ENCODE measurements around the gene TMCC2.

TMCC2 gene

DNA sequence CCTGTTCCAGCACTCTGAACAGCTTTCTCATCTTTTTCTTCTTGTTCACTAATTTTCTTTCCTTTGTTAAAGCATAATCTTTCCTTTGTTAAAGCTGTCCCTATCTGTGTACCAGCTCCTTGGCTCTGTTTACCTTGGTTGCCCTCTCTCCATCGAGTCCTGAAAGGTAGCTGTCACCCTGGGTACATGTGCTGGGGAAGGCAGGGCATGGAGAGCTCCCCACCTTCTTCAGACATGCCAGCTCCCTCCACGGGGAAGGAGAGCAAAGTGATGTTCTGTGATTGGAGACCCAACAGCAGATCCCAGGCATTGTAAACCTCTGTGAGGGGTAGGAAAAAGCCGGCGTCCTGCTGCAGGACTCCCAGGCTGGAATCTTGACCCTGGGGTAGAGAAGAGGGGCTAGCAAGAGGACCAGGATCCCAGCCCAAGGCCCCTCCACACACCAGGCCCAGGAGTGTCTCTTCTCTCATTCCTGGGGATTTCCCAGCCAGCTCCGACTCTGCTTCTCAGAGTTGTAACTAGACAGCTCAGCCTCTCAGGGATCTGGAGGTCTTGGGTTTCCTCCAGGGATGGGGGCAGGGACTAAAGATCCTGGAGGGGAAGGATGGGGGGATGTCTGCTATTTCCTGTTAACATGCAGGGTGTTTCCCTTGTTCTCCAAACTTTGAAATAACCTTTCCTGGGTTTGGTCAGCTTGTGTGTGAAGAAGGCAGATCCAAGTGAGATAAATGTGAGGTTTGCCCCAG is 34.4 kb downstream of the TMCC2 start:
- DNase-seq (ENCODE audit: low read depth in 1 of 2, low spot score in 1 of 2): no peak
- no peak for TF ChIP-seq JUND (IDR thresholded peaks at IDR 0.05; ENCODE audit: low read depth)
- in situ Hi-C loops (cut with HindIII; ENCODE audit: low pct_unique_long_range_greater_than_20kb, low sequenced_read_pairs): no loop called here

DNA sequence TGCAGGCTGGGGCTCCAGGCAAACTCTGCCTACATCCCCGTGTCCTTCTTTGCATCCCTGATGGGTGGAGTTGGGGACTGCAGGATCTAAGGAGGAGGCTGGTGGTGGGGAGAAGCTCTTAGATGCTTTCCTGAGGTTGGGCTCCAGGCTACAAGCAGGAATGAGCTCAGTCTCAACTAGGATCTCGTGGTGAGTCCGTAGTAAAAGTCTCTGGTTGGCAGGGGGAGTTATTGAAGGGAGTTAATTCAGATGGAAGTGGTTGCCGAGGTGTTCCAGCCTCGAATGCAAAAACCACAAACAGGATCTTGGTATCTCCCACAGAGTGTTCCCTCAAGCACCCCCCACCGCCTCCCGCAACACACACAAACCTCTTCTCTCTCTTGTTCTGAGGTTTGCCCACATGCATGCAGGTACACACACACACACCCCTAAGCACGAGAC is 35.0 kb downstream of the TMCC2 start:
- no peak for DNase-seq (ENCODE audit: low read depth in 1 of 2, low spot score in 1 of 2)
- TF ChIP-seq JUND (IDR thresholded peaks at IDR 0.05; ENCODE audit: low read depth): no peak
- in situ Hi-C loops (cut with HindIII; ENCODE audit: low pct_unique_long_range_greater_than_20kb, low sequenced_read_pairs): no loop called here

DNA sequence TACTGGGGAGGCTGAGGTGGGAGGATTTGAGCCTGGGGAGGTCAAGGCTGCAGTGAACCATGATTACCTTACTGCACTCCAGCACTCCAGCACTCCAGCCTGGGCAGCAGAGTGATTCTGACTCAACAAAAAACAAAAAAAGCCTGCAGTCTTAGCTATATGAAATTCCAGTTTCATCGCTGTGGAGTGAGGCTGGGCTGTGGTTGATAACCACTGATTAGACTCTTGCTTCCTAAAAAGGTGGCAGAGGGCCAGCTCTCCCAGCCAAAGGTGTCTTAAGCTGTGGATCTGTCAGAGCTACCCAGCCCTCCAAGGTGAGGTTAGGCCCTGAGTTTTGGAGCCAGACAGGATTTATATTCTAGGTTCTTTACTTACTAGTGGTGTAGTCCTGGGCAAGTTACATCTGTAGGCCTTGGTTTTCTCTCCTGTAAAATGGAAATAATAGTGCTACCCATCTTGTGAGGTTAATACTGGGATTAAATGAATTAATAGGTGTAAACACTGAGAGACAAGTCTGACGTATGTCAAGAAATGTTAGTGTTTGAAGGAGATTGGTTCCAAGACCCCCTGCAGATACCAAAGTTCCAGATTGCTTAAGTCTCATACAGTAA is 35.9 kb downstream of the TMCC2 start:
- no peak for DNase-seq (ENCODE audit: low read depth in 1 of 2, low spot score in 1 of 2)
- in situ Hi-C loops (cut with HindIII; ENCODE audit: low pct_unique_long_range_greater_than_20kb, low sequenced_read_pairs): no loop called here
- no peak for TF ChIP-seq JUND (IDR thresholded peaks at IDR 0.05; ENCODE audit: low read depth)

DNA sequence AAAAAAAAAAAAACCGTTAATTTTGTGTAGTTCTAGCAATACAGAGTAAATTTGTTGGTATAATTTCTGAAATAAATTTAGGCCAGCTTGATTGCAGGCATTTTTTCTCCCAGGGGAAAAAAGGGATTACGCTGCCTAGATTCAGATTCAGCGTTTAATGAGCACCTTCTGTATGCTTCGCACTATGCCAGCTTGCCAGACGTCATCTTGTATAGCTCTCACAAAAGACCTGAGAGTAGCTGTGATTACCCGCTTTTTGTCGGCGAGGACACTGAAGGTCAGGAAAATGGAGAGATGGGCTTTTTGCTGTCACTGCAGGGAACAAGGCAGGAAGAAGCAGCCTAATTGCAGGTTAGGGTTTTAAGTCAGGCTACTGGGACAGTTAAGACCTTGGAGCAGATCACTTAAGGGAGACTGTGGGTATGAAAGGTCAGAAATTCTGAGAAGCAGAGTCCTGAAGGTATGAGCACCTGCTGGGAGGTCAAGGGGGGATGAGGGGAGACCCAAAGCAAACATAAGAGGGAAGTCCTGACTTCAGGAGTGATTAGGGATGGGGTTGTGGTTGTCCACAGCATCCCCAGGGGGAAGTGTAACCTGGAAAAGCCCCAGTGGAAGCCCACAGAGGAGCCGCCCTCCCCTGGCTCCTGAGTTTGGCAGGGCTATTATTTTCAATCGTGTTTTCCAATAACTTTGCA is 39.0 kb downstream of the TMCC2 start:
- DNase-seq (ENCODE audit: low read depth in 1 of 2, low spot score in 1 of 2): no peak
- TF ChIP-seq JUND (IDR thresholded peaks at IDR 0.05; ENCODE audit: low read depth): no peak
- in situ Hi-C loops (cut with HindIII; ENCODE audit: low pct_unique_long_range_greater_than_20kb, low sequenced_read_pairs): no loop called here

DNA sequence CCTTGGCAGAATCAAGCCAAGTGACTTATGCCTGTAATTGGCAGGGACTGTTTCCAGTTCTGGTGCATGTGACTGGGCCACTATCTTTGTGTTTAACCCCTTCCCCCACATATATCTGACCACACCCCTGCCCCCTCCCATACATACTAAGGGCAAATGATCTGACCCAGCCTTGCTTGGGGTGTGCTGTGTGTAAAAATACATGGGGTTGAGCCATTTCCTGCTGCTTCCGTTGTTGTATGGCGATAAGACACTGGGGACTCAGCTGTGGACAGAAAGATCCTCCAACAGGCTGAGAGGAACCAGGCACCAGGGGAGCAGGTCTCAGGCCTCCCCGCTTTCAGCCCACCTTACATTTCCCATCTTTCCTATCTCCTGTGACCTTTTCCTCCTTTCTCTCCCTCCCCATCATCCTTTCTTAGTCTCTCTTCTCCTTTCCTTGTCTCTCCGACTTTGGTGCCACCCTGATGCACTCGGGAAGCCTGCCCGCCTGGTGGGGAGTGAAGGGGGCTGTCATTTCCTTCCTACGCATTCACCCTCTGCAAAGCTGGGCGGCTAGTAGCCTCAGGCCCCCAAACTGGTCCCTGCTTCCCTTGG is 39.7 kb downstream of the TMCC2 start:
- no peak for DNase-seq (ENCODE audit: low read depth in 1 of 2, low spot score in 1 of 2)
- in situ Hi-C loops (cut with HindIII; ENCODE audit: low pct_unique_long_range_greater_than_20kb, low sequenced_read_pairs): no loop called here
- TF ChIP-seq JUND (IDR thresholded peaks at IDR 0.05; ENCODE audit: low read depth): no peak

DNA sequence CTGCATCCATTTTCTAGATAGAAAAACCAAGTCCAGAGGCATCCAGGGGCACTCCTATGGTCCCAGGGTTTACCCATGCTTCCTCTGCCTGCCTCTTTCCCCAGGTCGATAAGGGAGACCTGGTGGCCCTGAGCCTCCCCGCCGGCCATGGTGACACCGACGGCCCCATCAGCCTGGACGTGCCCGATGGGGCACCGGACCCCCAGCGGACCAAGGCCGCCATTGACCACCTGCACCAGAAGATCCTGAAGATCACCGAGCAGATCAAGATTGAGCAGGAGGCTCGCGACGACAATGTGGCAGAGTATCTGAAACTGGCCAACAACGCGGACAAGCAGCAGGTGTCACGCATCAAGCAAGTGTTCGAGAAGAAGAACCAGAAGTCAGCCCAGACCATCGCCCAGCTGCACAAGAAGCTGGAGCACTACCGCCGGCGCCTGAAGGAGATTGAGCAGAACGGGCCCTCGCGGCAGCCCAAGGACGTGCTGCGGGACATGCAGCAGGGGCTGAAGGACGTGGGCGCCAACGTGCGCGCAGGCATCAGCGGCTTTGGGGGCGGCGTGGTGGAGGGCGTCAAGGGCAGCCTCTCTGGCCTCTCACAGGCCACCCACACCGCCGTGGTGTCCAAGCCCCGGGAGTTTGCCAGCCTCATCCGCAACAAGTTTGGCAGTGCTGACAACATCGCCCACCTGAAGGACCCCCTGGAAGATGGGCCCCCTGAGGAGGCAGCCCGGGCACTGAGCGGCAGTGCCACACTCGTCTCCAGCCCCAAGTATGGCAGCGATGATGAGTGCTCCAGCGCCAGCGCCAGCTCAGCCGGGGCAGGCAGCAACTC is 41.3 kb downstream of the TMCC2 start:
- in situ Hi-C loops (cut with HindIII; ENCODE audit: low pct_unique_long_range_greater_than_20kb, low sequenced_read_pairs): no loop called here
- no peak for TF ChIP-seq JUND (IDR thresholded peaks at IDR 0.05; ENCODE audit: low read depth)

DNA sequence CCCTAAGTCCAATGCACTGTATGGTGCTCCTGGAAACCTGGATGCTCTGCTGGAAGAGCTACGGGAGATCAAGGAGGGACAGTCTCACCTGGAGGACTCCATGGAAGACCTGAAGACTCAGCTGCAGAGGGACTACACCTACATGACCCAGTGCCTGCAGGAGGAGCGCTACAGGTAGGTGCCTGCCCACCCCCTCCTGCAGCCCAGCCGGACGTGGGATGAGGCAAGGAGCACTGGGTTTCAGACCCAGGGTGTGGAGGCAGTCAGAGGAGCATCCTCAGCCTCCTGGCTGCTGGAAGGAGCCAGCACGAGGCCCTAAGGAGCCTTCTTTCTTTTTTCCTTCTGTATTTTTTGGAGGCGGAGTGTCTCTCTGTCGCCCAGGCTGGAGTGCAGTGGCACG is 42.0 kb downstream of the TMCC2 start:
- TF ChIP-seq JUND (IDR thresholded peaks at IDR 0.05; ENCODE audit: low read depth): no peak
- DNase-seq (ENCODE audit: low read depth in 1 of 2, low spot score in 1 of 2): no peak
- in situ Hi-C loops (cut with HindIII; ENCODE audit: low pct_unique_long_range_greater_than_20kb, low sequenced_read_pairs): no loop called here

More for the DNA sequence above, 41.3 kb downstream of the TMCC2 start:
- DNase-seq (ENCODE audit: low read depth in 1 of 2, low spot score in 1 of 2): no peak

DNA sequence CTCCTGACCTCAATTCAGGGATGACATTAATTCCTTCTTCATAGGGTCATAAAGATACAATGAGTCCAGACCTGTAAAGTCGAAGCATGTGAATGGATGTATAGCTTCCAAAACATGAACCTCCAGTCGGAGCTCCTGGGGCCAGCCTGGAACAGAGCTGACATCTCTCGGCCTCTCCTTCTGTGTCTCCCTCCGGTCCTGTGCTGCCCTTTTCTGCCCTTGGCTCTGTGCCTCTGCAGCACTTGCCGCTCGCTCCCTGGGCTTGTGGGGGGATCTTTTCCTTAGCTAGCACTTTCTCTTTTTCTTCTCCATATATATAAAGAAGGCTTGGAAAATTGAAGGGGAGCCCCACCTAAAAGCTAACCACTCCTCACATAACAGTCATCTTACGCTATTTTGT is 42.5 kb downstream of the TMCC2 start:
- DNase-seq (ENCODE audit: low read depth in 1 of 2, low spot score in 1 of 2): no peak
- TF ChIP-seq JUND (IDR thresholded peaks at IDR 0.05; ENCODE audit: low read depth): no peak
- in situ Hi-C loops (cut with HindIII; ENCODE audit: low pct_unique_long_range_greater_than_20kb, low sequenced_read_pairs): no loop called here

DNA sequence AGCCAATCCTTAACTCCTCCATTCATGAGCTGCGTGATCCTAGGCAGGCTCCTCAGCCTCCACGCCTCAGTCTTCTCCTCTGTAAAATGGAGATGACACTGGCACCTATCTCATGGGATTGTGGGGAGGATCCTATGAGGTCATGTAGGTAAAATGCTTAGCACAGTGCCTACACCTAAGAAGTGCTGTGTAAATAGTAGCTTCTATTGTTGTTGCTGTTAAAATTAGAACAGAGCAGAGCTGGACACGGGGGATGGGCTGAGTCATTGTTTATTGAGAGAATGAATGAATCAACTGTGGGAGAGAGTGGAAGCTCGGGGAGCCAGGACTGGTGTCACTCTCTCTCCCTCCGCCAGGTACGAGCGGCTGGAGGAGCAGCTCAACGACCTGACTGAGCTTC is 43.0 kb downstream of the TMCC2 start:
- peak in 1 of 2 experiments; percentile 28 for DNase-seq (ENCODE audit: low read depth in 1 of 2, low spot score in 1 of 2)
- TF ChIP-seq JUND (IDR thresholded peaks at IDR 0.05; ENCODE audit: low read depth): no peak
- in situ Hi-C loops (cut with HindIII; ENCODE audit: low pct_unique_long_range_greater_than_20kb, low sequenced_read_pairs): no loop called here

DNA sequence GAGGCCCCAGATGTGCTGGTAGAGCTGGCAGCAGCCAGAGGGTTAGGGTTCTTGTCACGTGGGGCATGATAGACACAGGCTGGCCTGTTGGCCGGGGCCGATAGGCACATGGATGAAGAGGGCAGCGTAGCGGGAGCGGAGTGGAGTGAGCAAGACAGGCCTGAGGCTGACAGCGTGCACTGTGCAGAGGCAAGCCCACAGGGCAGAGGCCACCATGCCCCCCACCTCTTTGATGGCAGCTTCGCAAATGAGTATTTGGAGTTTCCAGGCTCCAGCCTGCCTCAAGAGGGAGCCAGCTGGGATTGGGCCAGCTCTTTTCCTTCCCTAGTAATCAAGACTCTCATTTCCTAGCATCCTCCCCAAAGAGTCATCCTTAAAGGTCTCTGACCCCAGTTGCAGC is 43.5 kb downstream of the TMCC2 start:
- TF ChIP-seq JUND (IDR thresholded peaks at IDR 0.05; ENCODE audit: low read depth): no peak
- peak in 1 of 2 experiments; percentile 23 for DNase-seq (ENCODE audit: low read depth in 1 of 2, low spot score in 1 of 2)
- in situ Hi-C loops (cut with HindIII; ENCODE audit: low pct_unique_long_range_greater_than_20kb, low sequenced_read_pairs): no loop called here

DNA sequence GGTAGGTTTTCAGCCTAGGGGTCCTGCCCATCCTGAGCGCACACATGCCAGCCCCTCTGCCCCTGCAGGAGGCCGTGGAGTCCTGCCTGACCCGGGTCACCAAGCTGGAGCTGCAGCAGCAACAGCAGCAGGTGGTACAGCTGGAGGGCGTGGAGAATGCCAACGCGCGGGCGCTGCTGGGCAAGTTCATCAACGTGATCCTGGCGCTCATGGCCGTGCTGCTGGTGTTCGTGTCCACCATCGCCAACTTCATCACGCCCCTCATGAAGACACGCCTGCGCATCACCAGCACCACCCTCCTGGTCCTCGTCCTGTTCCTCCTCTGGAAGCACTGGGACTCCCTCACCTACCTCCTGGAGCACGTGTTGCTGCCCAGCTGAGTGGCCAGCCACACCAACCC is 44.0 kb downstream of the TMCC2 start:
- in situ Hi-C loops (cut with HindIII; ENCODE audit: low pct_unique_long_range_greater_than_20kb, low sequenced_read_pairs): no loop called here
- no peak for DNase-seq (ENCODE audit: low read depth in 1 of 2, low spot score in 1 of 2)
- TF ChIP-seq JUND (IDR thresholded peaks at IDR 0.05; ENCODE audit: low read depth): no peak

DNA sequence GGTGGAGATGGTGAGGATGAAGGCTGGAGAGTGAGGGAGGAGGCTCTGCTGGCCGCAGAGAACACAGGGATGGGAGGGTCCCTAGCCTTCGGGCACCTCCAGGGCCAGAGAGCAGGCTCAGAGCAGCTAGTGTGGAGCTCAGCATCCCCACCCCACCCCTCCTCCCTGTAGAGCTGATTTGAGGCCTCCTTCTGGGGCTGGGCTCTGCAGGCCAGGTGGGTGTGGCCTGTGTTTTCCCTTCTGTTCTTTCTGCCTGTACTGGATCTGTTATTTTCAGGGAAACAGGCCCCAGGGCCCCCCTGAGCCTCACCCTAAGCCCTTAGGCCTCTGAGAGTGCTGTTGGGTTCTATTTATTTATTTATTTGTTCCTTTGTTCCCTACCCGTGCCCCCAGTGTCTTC is 44.8 kb downstream of the TMCC2 start:
- TF ChIP-seq JUND (IDR thresholded peaks at IDR 0.05; ENCODE audit: low read depth): no peak
- in situ Hi-C loops (cut with HindIII; ENCODE audit: low pct_unique_long_range_greater_than_20kb, low sequenced_read_pairs): no loop called here
- no peak for DNase-seq (ENCODE audit: low read depth in 1 of 2, low spot score in 1 of 2)
